Stimulated activated CD8-positive, alpha-beta memory T cell treated with anti-CD3 and anti-CD28 coated beads, Interleukin-12 subunit alpha, Interleukin-12 subunit beta, amount 100 ng/mL, for 1 hour (primary cell): ENCODE results near the gene ADARB1.
A peak's percentile ranks its signal among the peaks of the same experiment; 100 is the strongest.
"Not testable (repeated sequence)": the region's sequence is repeated elsewhere in the genome, so short reads cannot be mapped to it uniquely, and the experiment has no call there.

Source experiments
- DNase-seq: peaks from one replicate; pipeline ENCODE4 v3.0.0-alpha.2; 2020; ENCODE audit warnings: low read depth

The ADARB1 gene

DNA sequence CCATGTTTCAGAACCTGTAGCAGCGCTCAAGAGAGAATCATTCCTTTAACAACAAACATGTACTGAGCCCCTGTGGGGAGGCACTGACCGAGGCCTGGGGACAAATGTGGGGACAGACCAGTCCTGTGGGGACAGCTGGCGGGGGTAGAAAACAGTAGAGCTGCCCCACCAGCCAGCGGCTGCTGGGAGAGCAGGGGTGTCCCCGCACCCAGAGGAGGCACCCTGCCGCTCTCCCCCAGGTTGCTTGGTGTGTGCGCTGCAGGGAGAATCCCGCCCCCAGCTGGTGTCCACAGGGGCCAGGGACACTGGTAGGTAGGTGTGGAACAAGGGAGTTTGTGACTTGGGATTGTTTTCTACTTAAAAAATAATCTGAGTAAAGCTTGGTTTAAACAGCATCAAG is 62.1 kb downstream of the ADARB1 start:
- DNase-seq: no peak

DNA sequence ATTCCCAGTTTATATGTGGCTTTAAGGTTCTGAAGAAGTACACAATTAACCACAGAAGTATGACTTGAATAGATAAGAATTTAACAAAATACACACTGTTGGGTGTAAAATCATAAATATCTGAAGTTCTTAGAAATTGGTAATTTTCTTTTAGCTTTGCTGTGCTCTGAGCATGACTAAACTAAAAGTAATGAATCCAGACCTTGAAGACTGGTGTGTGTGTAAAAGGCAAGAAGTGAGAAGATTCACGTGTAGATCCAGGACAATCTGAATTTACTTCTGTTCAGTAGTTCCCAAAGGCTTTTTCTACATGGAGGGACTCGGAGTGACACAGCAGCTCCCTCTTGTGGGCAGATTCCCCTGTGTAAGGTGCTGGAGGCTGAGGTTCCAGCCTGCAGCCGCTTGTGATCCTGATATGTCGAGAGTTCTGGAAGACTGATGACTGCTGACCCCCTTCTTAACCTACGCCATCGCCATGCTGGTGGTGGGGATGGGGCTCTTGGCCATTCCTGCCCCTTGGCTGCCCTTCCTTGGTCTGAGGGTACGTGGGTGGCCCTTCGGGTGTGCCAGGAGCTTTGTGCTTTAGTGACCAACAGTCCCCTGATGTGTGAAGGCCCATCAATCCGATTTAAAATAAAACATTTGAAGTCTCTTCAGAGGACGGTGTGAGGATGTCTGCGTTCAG is 62.7 kb downstream of the ADARB1 start:
- peak; percentile 42 for DNase-seq

GRCh38 chr21:45137612-45137937 is 63.2 kb downstream of the ADARB1 start:
- no peak for DNase-seq

GRCh38 chr21:45138199-45139002 is 64.0 kb downstream of the ADARB1 start:
- DNase-seq: peak; percentile 52

GRCh38 chr21:45139003-45139360 is 64.6 kb downstream of the ADARB1 start:
- DNase-seq: not testable (repeated sequence)

GRCh38 chr21:45139473-45139872 is 65.1 kb downstream of the ADARB1 start:
- DNase-seq: no peak

DNA sequence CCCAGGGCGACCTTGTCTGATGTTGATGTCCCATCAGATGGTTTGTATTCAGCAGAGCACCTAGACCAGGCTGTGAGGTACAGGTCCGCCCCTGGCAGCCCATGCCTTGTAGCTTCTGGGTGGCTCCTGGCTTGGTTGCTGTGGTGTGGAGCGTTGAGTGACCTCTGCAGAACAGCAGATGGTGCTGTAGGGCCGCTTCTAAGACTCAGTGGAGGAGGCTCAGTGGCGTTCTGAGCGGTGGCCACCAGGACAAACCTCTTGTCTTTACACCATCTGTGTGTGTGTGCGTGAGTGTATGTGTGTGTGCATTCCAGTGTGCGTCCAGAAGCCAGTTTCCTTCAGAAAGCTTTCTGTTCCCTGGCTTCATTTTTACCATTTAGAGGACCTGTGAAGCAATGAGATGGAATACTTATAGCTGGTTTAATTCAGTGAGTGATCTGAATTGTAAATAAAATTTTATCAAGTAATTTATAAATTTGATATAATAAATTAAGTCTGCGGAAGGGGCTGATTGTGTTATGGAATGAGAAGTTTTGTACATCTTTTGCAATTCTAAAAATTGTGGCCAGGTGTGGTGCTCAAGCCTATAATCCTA is 66.1 kb downstream of the ADARB1 start:
- peak; percentile 43 for DNase-seq

DNA sequence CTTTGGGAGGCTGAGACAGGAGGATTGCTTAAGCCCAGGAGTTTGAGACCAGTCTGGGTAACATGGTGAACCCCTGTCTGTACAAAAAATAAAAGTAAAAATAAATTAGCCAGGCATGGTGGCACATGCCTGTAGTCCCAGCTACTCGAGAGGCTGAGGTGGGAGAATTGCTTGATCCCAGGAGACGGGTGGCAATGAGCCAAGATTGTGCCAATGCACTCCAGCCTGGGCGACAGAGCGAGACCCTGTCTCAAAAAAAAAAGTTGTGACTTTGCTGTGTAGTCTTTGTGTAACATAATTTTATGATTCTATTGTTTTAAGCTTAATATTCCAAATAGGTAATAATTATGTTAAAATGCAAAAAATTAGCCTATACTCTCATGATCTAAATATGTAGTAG is 66.6 kb downstream of the ADARB1 start:
- DNase-seq: not testable (repeated sequence)

GRCh38 chr21:45141507-45141906 is 67.1 kb downstream of the ADARB1 start:
- no peak for DNase-seq

DNA sequence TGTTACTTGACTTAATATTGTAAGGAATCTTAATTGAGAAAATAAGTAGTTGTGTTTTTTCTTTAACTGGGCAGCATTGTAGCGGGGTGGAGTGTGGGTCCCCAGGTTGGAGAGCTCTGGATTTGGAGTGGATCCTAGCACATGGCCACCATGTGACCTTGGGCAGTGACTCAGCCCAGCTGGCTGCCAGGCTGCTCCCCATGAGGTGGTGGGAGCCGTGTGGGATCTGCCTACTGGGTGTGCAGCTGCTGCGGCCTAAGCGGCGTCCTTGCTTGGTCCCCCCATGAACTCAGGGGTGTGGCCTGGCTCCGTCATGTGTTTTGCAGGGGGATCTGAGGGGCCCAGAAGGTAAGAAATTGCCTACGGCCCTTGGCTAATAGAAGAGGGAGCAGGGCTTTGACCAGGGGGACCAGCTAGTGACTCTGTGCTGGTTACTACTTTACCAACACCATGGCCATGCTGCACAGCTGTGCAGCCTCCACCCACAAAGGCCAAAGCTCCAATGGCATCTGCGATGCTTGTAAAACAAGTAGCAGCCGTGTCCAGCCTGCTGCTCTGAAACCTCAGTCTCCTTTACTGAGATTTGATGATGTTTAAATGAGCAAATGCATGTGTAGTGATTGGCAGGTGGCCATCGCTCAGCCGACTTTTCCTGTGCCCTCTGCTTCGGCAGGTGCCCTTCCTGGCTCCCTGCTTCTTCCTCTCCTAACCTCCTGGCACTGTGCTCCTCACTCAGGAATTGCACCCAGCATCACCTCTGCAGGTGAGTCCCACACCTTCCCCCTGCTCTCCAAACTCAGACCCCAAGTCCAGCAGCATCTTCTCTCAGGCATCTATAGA is 68.3 kb downstream of the ADARB1 start:
- no peak for DNase-seq

DNA sequence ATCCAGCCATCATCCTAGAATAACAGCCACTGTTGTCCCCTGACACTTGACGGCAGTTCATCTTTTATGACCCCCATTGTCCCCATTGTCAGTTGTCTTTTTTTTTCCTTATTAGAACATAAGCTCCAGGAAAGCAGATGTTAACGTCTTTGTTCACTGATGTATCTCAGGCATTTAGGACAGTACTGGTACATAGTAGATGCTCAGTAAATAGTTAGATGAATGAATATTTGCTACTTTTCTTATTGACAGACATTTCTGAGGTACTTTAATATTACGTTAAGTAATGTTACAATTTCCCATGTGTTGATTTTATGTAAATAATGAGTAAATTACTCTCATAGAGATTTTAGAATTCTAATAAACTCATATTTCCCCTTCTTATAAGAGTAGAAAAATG is 69.5 kb downstream of the ADARB1 start:
- DNase-seq: no peak

DNA sequence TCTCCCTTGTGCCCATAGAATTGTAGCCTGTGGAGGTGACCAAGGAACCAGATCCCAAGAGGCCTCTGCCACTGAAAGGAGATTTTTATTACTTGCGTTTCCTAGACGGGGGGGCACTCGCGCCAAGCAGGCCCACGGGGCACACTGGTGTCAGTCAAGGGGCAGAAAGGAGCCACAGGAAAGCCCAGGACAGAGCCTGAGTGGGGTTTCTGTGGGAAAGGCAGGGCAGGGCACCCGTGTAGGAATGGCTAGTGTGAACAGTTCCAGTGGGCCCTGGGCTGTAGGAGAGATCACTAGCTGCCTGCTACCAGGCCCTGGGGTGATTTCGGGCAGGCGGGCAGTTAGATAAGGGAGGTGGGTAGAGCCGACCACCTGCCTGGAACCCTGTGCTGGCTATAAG is 70.8 kb downstream of the ADARB1 start:
- no peak for DNase-seq

DNA sequence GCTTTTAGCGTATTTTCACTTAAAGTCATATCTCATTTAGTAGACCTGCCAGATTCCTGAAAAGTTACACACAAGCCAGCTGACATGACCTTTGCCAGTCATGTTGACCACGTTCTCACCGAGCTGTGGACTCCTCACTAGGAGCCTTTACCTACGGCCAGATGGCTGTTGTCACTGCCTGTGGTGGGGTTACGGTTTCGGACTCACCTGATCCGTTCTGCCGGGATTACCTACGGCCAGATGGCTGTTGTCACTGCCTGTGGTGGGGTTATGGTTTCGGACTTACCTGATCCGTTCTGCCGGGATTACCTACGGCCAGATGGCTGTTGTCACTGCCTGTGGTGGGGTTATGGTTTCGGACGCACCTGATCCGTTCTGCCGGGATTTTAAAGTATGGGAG is 71.5 kb downstream of the ADARB1 start:
- DNase-seq: not testable (repeated sequence)

DNA sequence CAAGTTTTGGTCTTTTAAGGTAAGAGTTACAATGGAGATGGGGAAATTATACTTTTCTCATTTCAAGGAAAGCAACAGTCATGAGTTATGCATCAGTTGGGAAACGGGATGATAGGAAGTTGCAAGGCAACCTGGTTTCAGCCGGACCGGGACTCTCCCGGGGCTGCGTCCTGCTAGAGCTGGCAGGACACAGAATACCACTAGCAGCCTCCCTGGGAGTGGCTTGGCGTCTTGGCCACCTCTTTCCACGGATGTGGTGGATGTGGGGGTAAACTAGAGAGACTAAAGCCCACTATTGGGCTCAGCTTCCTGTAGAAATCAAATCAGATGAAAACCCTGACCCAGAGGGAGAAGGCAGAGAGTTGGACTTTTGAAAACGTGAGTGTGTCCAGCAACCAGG is 71.9 kb downstream of the ADARB1 start:
- no peak for DNase-seq

GRCh38 chr21:45146801-45147200 is 72.4 kb downstream of the ADARB1 start:
- DNase-seq: no peak

DNA sequence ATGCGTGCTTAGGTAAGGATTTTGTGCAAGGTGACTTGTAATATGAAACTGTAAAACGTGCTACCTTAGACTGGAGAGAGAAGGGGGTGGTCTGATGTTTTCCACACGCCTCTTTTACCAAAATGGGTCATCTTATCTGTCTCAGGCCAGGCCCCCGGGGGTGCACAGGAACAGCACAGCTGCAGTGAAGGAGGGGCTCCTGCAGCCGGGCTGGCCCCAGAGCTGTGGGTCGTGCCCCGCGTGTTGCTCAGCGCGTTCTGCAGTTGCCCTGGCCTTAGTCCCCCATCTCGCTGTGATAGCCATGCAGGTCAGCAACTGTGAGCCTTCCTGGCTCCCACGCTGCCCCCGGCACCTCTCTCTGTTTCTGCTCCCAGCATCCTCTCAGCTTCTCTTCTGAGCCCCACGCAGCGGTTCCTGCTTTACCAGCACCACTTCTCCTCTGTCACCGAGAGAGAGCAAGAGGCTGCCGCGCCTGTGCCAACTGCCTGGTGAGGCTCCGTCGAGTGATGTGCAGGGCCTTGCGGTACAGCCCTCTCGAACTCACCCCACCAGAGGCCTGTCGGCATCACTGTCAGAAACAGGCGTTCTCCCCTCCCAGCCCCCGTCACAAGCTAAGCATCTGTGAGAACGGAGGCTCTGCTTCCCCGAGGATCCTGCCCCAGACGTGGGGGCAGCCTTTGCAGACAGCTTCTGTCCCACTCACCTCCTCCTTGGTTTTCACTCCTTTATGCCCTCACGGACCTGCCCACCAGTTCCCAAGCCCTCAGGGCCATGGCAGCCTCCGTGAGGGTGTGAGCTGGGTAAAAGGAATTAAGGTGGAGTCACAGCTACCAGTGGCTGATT is 73.3 kb downstream of the ADARB1 start:
- no peak for DNase-seq

GRCh38 chr21:45148316-45148990 is 74.1 kb downstream of the ADARB1 start:
- no peak for DNase-seq

DNA sequence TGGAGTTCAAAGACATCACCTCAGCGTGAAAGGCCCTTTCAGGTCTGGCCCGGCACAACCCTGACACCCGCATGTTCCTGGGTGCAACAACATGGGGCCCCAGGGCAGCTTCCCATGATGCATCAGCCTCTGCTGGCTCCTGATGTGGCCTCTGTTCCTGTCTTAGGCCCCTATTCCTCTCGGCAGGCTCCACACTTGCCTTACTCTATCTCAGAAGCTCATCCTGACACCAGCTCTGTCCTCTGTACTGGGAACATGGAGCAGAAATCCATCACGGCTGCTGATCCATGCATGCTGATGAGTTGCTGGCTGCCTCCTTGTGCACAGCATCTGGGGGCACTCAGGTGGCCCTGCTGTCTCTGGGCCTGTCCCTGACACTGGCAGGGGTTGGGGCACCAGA is 74.6 kb downstream of the ADARB1 start:
- DNase-seq: no peak

GRCh38 chr21:45150638-45151131 is 76.3 kb downstream of the ADARB1 start:
- DNase-seq: no peak

DNA sequence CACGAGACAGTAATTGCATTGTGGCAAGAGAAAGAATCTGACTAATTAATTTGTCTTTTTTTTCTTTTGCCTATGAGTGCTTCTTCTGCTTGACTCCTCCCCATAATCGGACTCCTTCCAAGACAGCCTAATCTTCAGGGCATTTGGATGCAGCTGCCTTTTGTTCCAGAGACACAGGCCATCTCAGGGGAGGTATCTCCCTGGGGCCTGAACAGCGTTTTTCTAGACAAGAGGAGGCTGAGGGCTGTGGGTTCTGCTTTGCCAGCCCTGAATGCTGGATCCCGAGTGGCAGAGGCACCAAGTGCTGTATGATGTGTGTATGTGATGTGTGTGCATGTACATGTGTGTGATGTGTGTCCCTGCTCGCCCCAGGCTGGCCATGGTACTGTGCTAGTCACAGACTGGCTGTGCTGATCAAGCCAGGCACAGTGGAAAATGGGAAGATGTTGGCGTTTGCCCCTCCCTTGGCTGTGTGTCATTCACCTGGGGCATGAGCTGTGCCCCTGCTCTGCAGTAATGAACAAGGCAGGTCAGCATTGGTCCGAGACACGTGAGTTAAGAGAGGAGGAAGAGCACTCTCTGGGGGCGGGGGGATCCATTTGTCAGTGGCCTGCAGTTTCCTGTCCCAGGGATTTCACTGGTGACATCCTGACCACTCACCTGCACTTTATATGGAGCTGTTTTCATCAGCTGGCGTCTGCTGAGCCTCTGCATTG is 77.2 kb downstream of the ADARB1 start:
- DNase-seq: no peak
